SK-N-MC (cell line): ENCODE results near the gene LRP8.

Experiments
- EZH2 ChIP-seq: fragments of 200-600 bp; sonication (generic); IDR thresholded peaks from one replicate; pipeline ENCODE4 v1.6.1; 2017; ENCODE audit warnings: antibody characterized with exemption
- POLR2AphosphoS5 ChIP-seq: IDR thresholded peaks from 2 replicates; pipeline ENCODE4 v1.6.1; 2012; ENCODE audit warnings: mild to moderate bottlenecking, low read depth, low read length, borderline replicate concordance

DNA sequence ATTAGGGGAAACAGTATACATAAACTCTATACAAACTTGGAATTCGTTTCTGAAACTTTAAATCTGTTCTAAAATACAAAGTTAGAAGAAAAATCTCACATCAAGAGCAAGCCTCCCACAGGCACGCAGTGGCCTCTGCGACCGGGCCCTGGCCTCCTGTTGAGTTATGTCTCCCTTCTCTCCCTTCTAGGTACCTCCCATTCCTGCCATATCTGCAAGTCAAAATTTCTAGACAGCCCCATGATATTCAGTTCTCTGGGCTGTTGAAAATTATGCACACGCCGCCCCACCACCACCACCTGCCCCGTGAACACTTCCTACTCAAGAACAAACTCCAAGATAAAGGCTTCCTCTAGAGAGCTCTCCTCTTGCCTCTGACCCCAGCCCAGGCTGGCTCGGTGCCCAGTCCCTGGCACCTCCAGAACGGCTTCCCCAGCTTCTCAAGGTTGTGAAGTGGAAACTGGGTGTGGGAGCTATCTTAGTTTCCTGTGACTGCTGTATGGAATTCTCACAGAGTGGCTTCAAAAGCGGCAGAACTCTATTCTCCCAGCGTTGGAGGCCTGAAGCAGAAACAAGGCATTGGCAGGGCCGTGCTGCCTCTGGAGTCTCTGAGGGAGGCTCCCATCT is 37.7 kb upstream of the LRP8 start:
- TF ChIP-seq POLR2AphosphoS5, result no peak
- no peak for TF ChIP-seq EZH2
